ENCODE measurements around the gene PTPRN. TPM values are rescaled to one million over a fixed set of nuclear protein-coding genes. Genes with fewer than 3 reads are reported as not detected.

Gene PTPRN
- total and polyA plus RNA-seq, 10 of the 15 experiments (the other 5 are each of a cell fraction or from before 2014, with no cell fraction given), result 0.28 to 0.69 TPM; not detected in 8

- TF ChIP-seq ZNF687 (IDR thresholded peaks at IDR 0.05), result no peak
- TF ChIP-seq SUZ12 (IDR thresholded peaks at IDR 0.05; ENCODE audit: unreplicated experiment), result no peak
- no peak for TF ChIP-seq MYB (IDR thresholded peaks at IDR 0.05; ENCODE audit: borderline replicate concordance, low read depth, low read length)
- TF ChIP-seq HDAC2 (IDR thresholded peaks at IDR 0.05), result no peak
- TF ChIP-seq RAD21 (IDR thresholded peaks at IDR 0.05; ENCODE audit: insufficient read depth, low read depth, low read length), result peak; percentile 57
- TF ChIP-seq ZNF207 (IDR thresholded peaks at IDR 0.05; ENCODE audit: borderline replicate concordance), result no peak; the same call in 1 of the 2 replicates
- peak; percentile 38; the same call in 1 of the 2 replicates for TF ChIP-seq SPI1 (IDR thresholded peaks at IDR 0.05; ENCODE audit: borderline replicate concordance, insufficient read depth, low read depth, low read length)
- TF ChIP-seq KLF5 (IDR thresholded peaks at IDR 0.05; ENCODE audit: partially characterized antibody), result peak; percentile 54
- 0 out of 2 replicates have a peak, but pooled peaks have one; percentile 7 for TF ChIP-seq RFX5 (IDR thresholded peaks at IDR 0.05; ENCODE audit: low read depth, low read length)
- TF ChIP-seq RELB (IDR thresholded peaks at IDR 0.05; ENCODE audit: low read depth), result peak; percentile 89
- peak; percentile 82; the same call in 1 of the 2 replicates for TF ChIP-seq ESRRA (IDR thresholded peaks at IDR 0.05; ENCODE audit: low read length)
- TF ChIP-seq IRF3 (IDR thresholded peaks at IDR 0.05), result no peak
- peak; percentile 94 for TF ChIP-seq NBN (IDR thresholded peaks at IDR 0.05)
- peak; percentile 28 for TF ChIP-seq SKIL (IDR thresholded peaks at IDR 0.05; ENCODE audit: low read depth, poor library complexity, severe bottlenecking)
- TF ChIP-seq TCF3 (IDR thresholded peaks at IDR 0.05; ENCODE audit: borderline replicate concordance, insufficient read depth, low read depth, low read length), result no peak
- no peak for TF ChIP-seq MTA3 (IDR thresholded peaks at IDR 0.05; ENCODE audit: borderline replicate concordance, low read length)
- peak; percentile 83; the same call in 1 of the 2 replicates for TF ChIP-seq MLLT1 (IDR thresholded peaks at IDR 0.05)
- 0 out of 2 replicates have a peak, but pooled peaks have one; percentile 21 for TF ChIP-seq NFYB (IDR thresholded peaks at IDR 0.05; ENCODE audit: insufficient read depth, low read depth, low read length)
Observed at GRCh38 chr2:219277703-219278654, 31.2 kb downstream of the PTPRN start (continued).

Measured in GM12878 (cell line).